DND-41 (cell line): ENCODE data around the gene SLC25A22.

Experiments used
- ATAC-seq: fragments of 200-7000 bp; cut with Tn5 transposase; 3 replicates; pipeline ENCODE4 v1.9.1; 2021; ENCODE audit warnings: low read depth; ENCODE audit not compliant: insufficient read depth
- DNase-seq: peaks from one replicate; pipeline ENCODE4 v3.0.0-alpha.2; 2020
- H2AFZ ChIP-seq: 2 replicates; pipeline ENCODE4 v1.6.0; 2012; ENCODE audit warnings: low read depth, low read length
- H3K27ac ChIP-seq: 2 replicates; pipeline ENCODE4 v1.5.1; 2012; ENCODE audit warnings: low read length, inconsistent platforms
- H3K27me3 ChIP-seq: fragments of 200-600 bp; sonication (generic); 2 replicates; pipeline ENCODE4 v1.6.0; 2012; ENCODE audit warnings: low read length, mild to moderate bottlenecking, inconsistent platforms; ENCODE audit not compliant: insufficient read depth, poor library complexity
- H3K36me3 ChIP-seq: 2 replicates; pipeline ENCODE4 v1.5.1; 2012; ENCODE audit warnings: low read length, inconsistent platforms; ENCODE audit not compliant: insufficient read depth
- H3K4me1 ChIP-seq: 2 replicates; pipeline ENCODE4 v1.5.1; 2012; ENCODE audit warnings: mild to moderate bottlenecking, low read length; ENCODE audit not compliant: insufficient read depth
- H3K4me2 ChIP-seq: 2 replicates; pipeline ENCODE4 v1.6.0; 2012; ENCODE audit warnings: mild to moderate bottlenecking, moderate library complexity, low read length, inconsistent platforms; ENCODE audit not compliant: insufficient read depth
- H3K4me3 ChIP-seq, 2 experiments: fragments of 200-600 bp in 1 of 2; shearing (Covaris generic) in 1 of 2; 2 replicates each; pipeline ENCODE4 v1.5.1; 2012 to 2016; ENCODE audit warnings: inconsistent platforms in 2 of 2, low read length in 2 of 2, mild to moderate bottlenecking in 2 of 2, low read depth in 1 of 2, moderate library complexity in 1 of 2
- H3K79me2 ChIP-seq: 2 replicates; pipeline ENCODE4 v1.6.0; 2012; ENCODE audit warnings: low read length, inconsistent platforms; ENCODE audit not compliant: insufficient read depth
- H3K9ac ChIP-seq: 2 replicates; pipeline ENCODE4 v1.6.0; 2012; ENCODE audit warnings: low read depth, mild to moderate bottlenecking, inconsistent platforms, low read length, moderate library complexity
- H3K9me3 ChIP-seq: 2 replicates; pipeline ENCODE4 v1.5.1; 2012; ENCODE audit warnings: low read length, moderate library complexity, mild to moderate bottlenecking, inconsistent platforms; ENCODE audit not compliant: insufficient read depth, severe bottlenecking
- H4K20me1 ChIP-seq: 2 replicates; pipeline ENCODE4 v1.6.0; 2012; ENCODE audit warnings: low read length; ENCODE audit not compliant: insufficient read depth
- CTCF ChIP-seq: IDR thresholded peaks from 2 replicates; pipeline ENCODE4 v1.5.1; 2012; ENCODE audit warnings: borderline replicate concordance, low read length, moderate library complexity, mild to moderate bottlenecking; ENCODE audit not compliant: poor library complexity, severe bottlenecking; ENCODE audit errors: extremely low read depth
- EZH2 ChIP-seq: IDR thresholded peaks from 3 replicates; pipeline ENCODE4 v1.6.1; 2012; ENCODE audit warnings: borderline replicate concordance, low read depth, mild to moderate bottlenecking, moderate library complexity, low read length, inconsistent platforms; ENCODE audit not compliant: severe bottlenecking

The SLC25A22 gene

GRCh38 chr11:827146-827896, 29.2 kb upstream of the SLC25A22 start:
- ATAC-seq (peak; percentile 23; the same call in 1 of the 3 replicates), DNase-seq (no peak)
- H3K9me3 ChIP-seq: no peaks in the 10 kb centered on the region
- H3K9ac ChIP-seq: peak overlapping the region; percentile 48; the same call in 1 of the 2 replicates
- peaks cover 24% of the 10 kb centered on the region for H4K20me1 ChIP-seq
- H3K4me1 ChIP-seq: peaks cover 22% of the 10 kb centered on the region
- H3K4me2 ChIP-seq: peak overlapping the region; percentile 80
- H2AFZ ChIP-seq: no peak overlapping the region
- H3K27ac ChIP-seq: no peak overlapping the region
- peaks cover 53% of the 10 kb centered on the region for H3K27me3 ChIP-seq
- peak overlapping the region in 1 of 2 experiments; percentile 53; a peak in 3 of 4 replicates for H3K4me3 ChIP-seq
- TF ChIP-seq CTCF: no peak
- peak; percentile 93 for TF ChIP-seq EZH2
- H3K36me3 ChIP-seq: peaks cover 24% of the 10 kb centered on the region
- H3K79me2 ChIP-seq: no peaks in the 10 kb centered on the region

GRCh38 chr11:826836-827145, 28.7 kb upstream of the SLC25A22 start:
- no peak overlapping the region for H3K27ac ChIP-seq
- ATAC-seq (peak; percentile 48), DNase-seq (peak; percentile 33)
- peak overlapping the region; percentile 80 for H3K4me2 ChIP-seq
- peaks cover 20% of the 10 kb centered on the region for H3K4me1 ChIP-seq
- no peak for TF ChIP-seq CTCF
- TF ChIP-seq EZH2: peak; percentile 99
- peak overlapping the region; percentile 48; the same call in 1 of the 2 replicates for H3K9ac ChIP-seq
- H3K9me3 ChIP-seq: no peaks in the 10 kb centered on the region
- H3K79me2 ChIP-seq: peaks cover 3% of the 10 kb centered on the region; the same call in 1 of the 2 replicates
- H3K27me3 ChIP-seq: peaks cover 53% of the 10 kb centered on the region
- H3K36me3 ChIP-seq: peaks cover 29% of the 10 kb centered on the region
- H4K20me1 ChIP-seq: peaks cover 29% of the 10 kb centered on the region
- H2AFZ ChIP-seq: no peak overlapping the region
- peak overlapping the region in 1 of 2 experiments; percentile 53; a peak in 3 of 4 replicates for H3K4me3 ChIP-seq

GRCh38 chr11:826227-826621, 28.1 kb upstream of the SLC25A22 start:
- no peaks in the 10 kb centered on the region for H3K9me3 ChIP-seq
- peaks cover 24% of the 10 kb centered on the region for H3K4me1 ChIP-seq
- H3K27me3 ChIP-seq: peaks cover 47% of the 10 kb centered on the region
- peaks cover 35% of the 10 kb centered on the region for H4K20me1 ChIP-seq
- peak overlapping the region; percentile 48; the same call in 1 of the 2 replicates for H3K9ac ChIP-seq
- no peak for DNase-seq
- no peak for ATAC-seq
- H3K79me2 ChIP-seq: peaks cover 7% of the 10 kb centered on the region
- H3K27ac ChIP-seq: no peak overlapping the region
- no peak for TF ChIP-seq CTCF
- no peak for TF ChIP-seq EZH2
- peaks cover 35% of the 10 kb centered on the region for H3K36me3 ChIP-seq
- H3K4me3 ChIP-seq: peak overlapping the region in 1 of 2 experiments; percentile 4; a peak in 1 of 4 replicates
- H3K4me2 ChIP-seq: peak overlapping the region; percentile 80
- no peak overlapping the region for H2AFZ ChIP-seq
